GM23338 (cell line): ENCODE measurements around the gene IER5L. TPM values are rescaled to one million over a fixed set of nuclear protein-coding genes. Genes with fewer than 3 reads are reported as not detected.

ENCODE experiments used
- ATAC-seq: fragments of 200-7000 bp; cut with Tn5 transposase; 3 replicates; pipeline ENCODE4 v1.9.1; 2020
- DNase-seq: peaks from one replicate; pipeline ENCODE4 v3.0.0-alpha.2; 2015; ENCODE audit warnings: low spot score
- H2AFZ ChIP-seq: fragments of 200-600 bp; sonication (generic); 2 replicates; pipeline ENCODE4 v1.8.0; 2016; ENCODE audit warnings: antibody characterized with exemption, mild to moderate bottlenecking, moderate library complexity
- H3F3A ChIP-seq: fragments of 200-600 bp; sonication (generic); replicated peaks from 2 replicates; pipeline ENCODE4 v1.8.0; 2017; ENCODE audit warnings: antibody characterized with exemption, mixed run types, low read depth
- H3K27ac ChIP-seq: fragments of 200-600 bp; sonication (generic); 2 replicates; pipeline ENCODE4 v1.6.1; 2016; ENCODE audit warnings: low read depth
- H3K27me3 ChIP-seq: fragments of 200-600 bp; sonication (generic); 2 replicates; pipeline ENCODE4 v1.8.0; 2016; ENCODE audit warnings: mild to moderate bottlenecking, mixed run types, moderate library complexity; ENCODE audit not compliant: insufficient read depth
- H3K36me3 ChIP-seq: fragments of 200-600 bp; sonication (generic); 2 replicates; pipeline ENCODE4 v1.8.0; 2016; ENCODE audit warnings: mild to moderate bottlenecking; ENCODE audit not compliant: insufficient read depth
- H3K4me1 ChIP-seq: fragments of 200-600 bp; sonication (generic); 2 replicates; pipeline ENCODE4 v1.8.0; 2016; ENCODE audit warnings: mild to moderate bottlenecking, moderate library complexity; ENCODE audit not compliant: insufficient read depth
- H3K4me2 ChIP-seq: fragments of 200-600 bp; sonication (generic); 2 replicates; pipeline ENCODE4 v1.7.1; 2017; ENCODE audit warnings: mixed run types
- H3K4me3 ChIP-seq: fragments of 200-600 bp; sonication (generic); 2 replicates; pipeline ENCODE4 v1.6.1; 2016; ENCODE audit warnings: mixed run types
- H3K79me2 ChIP-seq: fragments of 200-600 bp; sonication (generic); replicated peaks from 2 replicates; pipeline ENCODE4 v1.8.0; 2017; ENCODE audit warnings: mild to moderate bottlenecking; ENCODE audit not compliant: insufficient read depth
- H3K9me2 ChIP-seq: fragments of 200-600 bp; sonication (generic); 2 replicates; pipeline ENCODE4 v1.8.0; 2017; ENCODE audit not compliant: insufficient read depth
- H4K20me1 ChIP-seq: fragments of 200-600 bp; sonication (generic); replicated peaks from 2 replicates; pipeline ENCODE4 v1.8.0; 2017; ENCODE audit warnings: mild to moderate bottlenecking; ENCODE audit not compliant: insufficient read depth
- H3K27ac Mint-ChIP-seq: 2 replicates; pipeline ENCODE4 v1.8.0; 2020; ENCODE audit warnings: inconsistent platforms, mild to moderate bottlenecking, moderate library complexity, mixed read lengths
- H3K27me3 Mint-ChIP-seq: 3 replicates; pipeline ENCODE4 v1.8.0; 2022; ENCODE audit warnings: low read depth, mild to moderate bottlenecking, moderate library complexity, mixed read lengths, inconsistent platforms; ENCODE audit not compliant: insufficient read depth, poor library complexity
- H3K36me3 Mint-ChIP-seq: 3 replicates; pipeline ENCODE4 v1.8.0; 2021; ENCODE audit warnings: low read depth, mild to moderate bottlenecking, inconsistent platforms, moderate library complexity, mixed read lengths
- H3K4me1 Mint-ChIP-seq: 3 replicates; pipeline ENCODE4 v1.8.0; 2020; ENCODE audit warnings: mild to moderate bottlenecking, inconsistent platforms, mixed read lengths
- H3K4me3 Mint-ChIP-seq: 3 replicates; pipeline ENCODE4 v1.8.0; 2021; ENCODE audit warnings: moderate library complexity, mild to moderate bottlenecking, inconsistent platforms, mixed read lengths
- H3K9me3 Mint-ChIP-seq: 3 replicates; pipeline ENCODE4 v1.8.0; 2020; ENCODE audit warnings: moderate library complexity, mild to moderate bottlenecking, inconsistent platforms, mixed read lengths
- CREB1 ChIP-seq: fragments of 250-450 bp; sonication (Bioruptor Pico); IDR thresholded peaks from 2 replicates; pipeline ENCODE4 v1.5.0; 2020; ENCODE audit warnings: low read depth, mild to moderate bottlenecking, moderate library complexity
- CTCF ChIP-seq, 2 experiments: fragments of 200-600 bp in 1 of 2; sonication (generic) in 1 of 2; conservative IDR thresholded peaks; 2 replicates each; pipeline versions ENCODE4 v1.5.1 to v1.6.1; 2016 to 2017; ENCODE audit warnings: antibody characterized with exemption in 2 of 2, low read depth in 2 of 2, mild to moderate bottlenecking in 2 of 2, moderate library complexity in 1 of 2
- EZH2 ChIP-seq: fragments of 200-600 bp; sonication (generic); IDR thresholded peaks from one replicate; pipeline ENCODE4 v1.8.0; 2017; ENCODE audit warnings: antibody characterized with exemption, mild to moderate bottlenecking, low read depth; ENCODE audit not compliant: unreplicated experiment
- EZH2phosphoT487 ChIP-seq: fragments of 200-600 bp; sonication (generic); IDR thresholded peaks from one replicate; pipeline ENCODE4 v1.8.1; 2018; ENCODE audit warnings: antibody characterized with exemption; ENCODE audit not compliant: unreplicated experiment
- JUNB ChIP-seq: IDR thresholded peaks from one replicate; pipeline ENCODE4 v1.6.1; 2016; ENCODE audit warnings: antibody characterized with exemption; ENCODE audit not compliant: unreplicated experiment
- NANOG ChIP-seq: IDR thresholded peaks from 2 replicates; pipeline ENCODE4 v1.6.1; 2016; ENCODE audit warnings: antibody characterized with exemption, borderline replicate concordance
- POLR2AphosphoS5 ChIP-seq: IDR thresholded peaks from 2 replicates; pipeline ENCODE4 v1.6.1; 2016; ENCODE audit warnings: antibody characterized with exemption, low read depth
- REST ChIP-seq: IDR thresholded peaks from one replicate; pipeline ENCODE4 v1.6.1; 2018; ENCODE audit warnings: antibody characterized with exemption; ENCODE audit not compliant: unreplicated experiment
- STAT1 ChIP-seq: IDR thresholded peaks from one replicate; pipeline ENCODE4 v1.6.1; 2016; ENCODE audit warnings: antibody characterized with exemption; ENCODE audit not compliant: unreplicated experiment
- ZNF114 ChIP-seq: fragments of 250-450 bp; sonication (Bioruptor Pico); IDR thresholded peaks from 2 replicates; pipeline ENCODE4 v1.5.0; 2020; ENCODE audit warnings: mild to moderate bottlenecking, moderate library complexity
- ZNF331 ChIP-seq: fragments of 250-450 bp; sonication (Bioruptor Pico); IDR thresholded peaks from 2 replicates; pipeline ENCODE4 v1.5.0; 2020; ENCODE audit warnings: low read depth, mild to moderate bottlenecking, moderate library complexity
- polyA plus RNA-seq: library from polyadenylated mRNA; unstranded; fragments of >200 nt; fragmentation: Nextera tagmentation; extraction: Ambion mirVana; gene quantifications from 2 replicates; pipeline ENCODE4 v1.2.1, GENCODE V29; 2016
- total RNA-seq: library from RNA; depleted of rRNA; stranded (reverse); fragments of >200 nt; shearing (Covaris generic); gene quantifications from 2 replicates; pipeline ENCODE4 v1.2.3, GENCODE V29; 2014

The IER5L gene
- total and polyA plus RNA-seq, 2 experiments from 2014 or later: 0.19 to 0.90 TPM

GRCh38 chr9:129138144-129138462 is 40.0 kb downstream of the IER5L start:
- Mint-ChIP-seq H3K27ac (peak overlapping the region; percentile 80), H3K27me3 (peaks cover 32% of the 10 kb centered on the region), H3K4me3 (no peak overlapping the region), H3K36me3 (peaks cover 42% of the 10 kb centered on the region), H3K9me3 (no peaks in the 10 kb centered on the region), H3K4me1 (peaks cover 45% of the 10 kb centered on the region)
- Histone ChIP-seq H3K4me3 (no peak overlapping the region), H3K4me1 (peaks cover 30% of the 10 kb centered on the region), H2AFZ (no peak overlapping the region), H3K27ac (peak overlapping the region; percentile 79), H3F3A (peaks cover 6% of the 10 kb centered on the region), H4K20me1 (no peaks in the 10 kb centered on the region), H3K9me2 (no peaks in the 10 kb centered on the region), H3K27me3 (no peaks in the 10 kb centered on the region), H3K4me2 (no peak overlapping the region), H3K36me3 (peaks cover 4% of the 10 kb centered on the region; the same call in 1 of the 2 replicates), H3K79me2 (peaks cover 8% of the 10 kb centered on the region)
- ATAC-seq (no peak), DNase-seq (no peak)
- TF ChIP-seq CTCF (conservative IDR thresholded peaks at IDR 0.05; ENCODE audit: low read depth in 2 of 2): no peak
- TF ChIP-seq STAT1: no peak
- no peak for TF ChIP-seq POLR2AphosphoS5
- TF ChIP-seq NANOG: no peak
- no peak for TF ChIP-seq CREB1 (CRISPR knock-in tag)

- H3K27ac Mint-ChIP-seq: peak overlapping the region; percentile 80
- peaks cover 40% of the 10 kb centered on the region for H3K4me1 Mint-ChIP-seq
- Histone ChIP-seq H3K4me2 (no peak overlapping the region), H2AFZ (no peak overlapping the region), H3F3A (peaks cover 6% of the 10 kb centered on the region), H3K4me3 (no peak overlapping the region), H3K79me2 (peaks cover 8% of the 10 kb centered on the region), H3K27me3 (no peaks in the 10 kb centered on the region), H3K27ac (0 out of 2 replicates have a peak overlapping the region, but pooled peaks have one; percentile 55), H3K4me1 (peaks cover 25% of the 10 kb centered on the region), H4K20me1 (no peaks in the 10 kb centered on the region), H3K36me3 (peaks cover 4% of the 10 kb centered on the region; the same call in 1 of the 2 replicates), H3K9me2 (no peaks in the 10 kb centered on the region)
- no peak for ATAC-seq
- H3K36me3 Mint-ChIP-seq: peaks cover 36% of the 10 kb centered on the region
- no peak overlapping the region for H3K4me3 Mint-ChIP-seq
- no peaks in the 10 kb centered on the region for H3K9me3 Mint-ChIP-seq
- no peak for DNase-seq
- peaks cover 28% of the 10 kb centered on the region for H3K27me3 Mint-ChIP-seq
- TF ChIP-seq REST (no peak), EZH2phosphoT487 (no peak), CREB1 (CRISPR knock-in tag) (no peak), JUNB (no peak), POLR2AphosphoS5 (no peak), EZH2 (no peak), ZNF331 (CRISPR knock-in tag) (no peak), STAT1 (no peak), ZNF114 (CRISPR knock-in tag) (no peak)
Measured at GRCh38 chr9:129137292-129138143, 40.5 kb downstream of the IER5L start.
